ENCODE data around the gene BTBD10.

BTBD10 gene

GRCh38 chr11:13473013-13473722 lies 10.1 kb upstream of the BTBD10 start:
- Mint-ChIP-seq H3K9me3 (no peaks in the 10 kb centered on the region), H3K27me3 (ENCODE audit: low read depth, poor library complexity) (peaks cover 9% of the 10 kb centered on the region), H3K4me3 (no peak overlapping the region), H3K27ac (no peak overlapping the region), H3K4me1 (no peaks in the 10 kb centered on the region), H3K36me3 (ENCODE audit: low read depth) (no peaks in the 10 kb centered on the region)
- no peak for TF ChIP-seq CTCF (IDR thresholded peaks at IDR 0.05)
- no peak for DNase-seq

GRCh38 chr11:13468750-13469149 lies 5.7 kb upstream of the BTBD10 start:
- H3K27me3 Mint-ChIP-seq (ENCODE audit: low read depth, poor library complexity), result peaks cover 3% of the 10 kb centered on the region
- no peaks in the 10 kb centered on the region for H3K36me3 Mint-ChIP-seq (ENCODE audit: low read depth)
- DNase-seq, result no peak
- no peak overlapping the region for H3K4me3 Mint-ChIP-seq
- peaks cover 4% of the 10 kb centered on the region for H3K9me3 Mint-ChIP-seq
- H3K27ac Mint-ChIP-seq, result no peak overlapping the region
- H3K4me1 Mint-ChIP-seq, result peaks cover 4% of the 10 kb centered on the region
- no peak for TF ChIP-seq CTCF (IDR thresholded peaks at IDR 0.05)

- Mint-ChIP-seq H3K4me3 (no peak overlapping the region), H3K9me3 (peaks cover 4% of the 10 kb centered on the region), H3K27ac (no peak overlapping the region), H3K4me1 (peaks cover 24% of the 10 kb centered on the region), H3K27me3 (ENCODE audit: low read depth, poor library complexity) (peaks cover 3% of the 10 kb centered on the region), H3K36me3 (ENCODE audit: low read depth) (no peaks in the 10 kb centered on the region)
- TF ChIP-seq CTCF (IDR thresholded peaks at IDR 0.05), result peak; percentile 52
- no peak for DNase-seq
Observed at GRCh38 chr11:13465909-13466371, 2.9 kb upstream of the BTBD10 start.

GRCh38 chr11:13463779-13464290 lies 813 bp upstream of the BTBD10 start:
- Mint-ChIP-seq H3K27ac (peak overlapping the region; percentile 9), H3K27me3 (ENCODE audit: low read depth, poor library complexity) (peaks cover 3% of the 10 kb centered on the region), H3K36me3 (ENCODE audit: low read depth) (peaks cover 14% of the 10 kb centered on the region), H3K4me1 (peaks cover 24% of the 10 kb centered on the region), H3K4me3 (peak overlapping the region; percentile 100), H3K9me3 (peaks cover 4% of the 10 kb centered on the region)
- no peak for DNase-seq
- no peak for TF ChIP-seq CTCF (IDR thresholded peaks at IDR 0.05)

- peak; percentile 76 for DNase-seq
- TF ChIP-seq CTCF (IDR thresholded peaks at IDR 0.05), result no peak
- peaks cover 14% of the 10 kb centered on the region for H3K36me3 Mint-ChIP-seq (ENCODE audit: low read depth)
- H3K9me3 Mint-ChIP-seq, result peaks cover 4% of the 10 kb centered on the region
- H3K27me3 Mint-ChIP-seq (ENCODE audit: low read depth, poor library complexity), result peaks cover 3% of the 10 kb centered on the region
- H3K4me1 Mint-ChIP-seq, result peaks cover 24% of the 10 kb centered on the region
- peak overlapping the region; percentile 99 for H3K27ac Mint-ChIP-seq
- peak overlapping the region; percentile 100 for H3K4me3 Mint-ChIP-seq
Observed at GRCh38 chr11:13462311-13462900, 616 bp downstream of the BTBD10 start.
